CD4-positive, alpha-beta T cell (primary cell): ENCODE measurements around the gene PIEZO1. TPM values are rescaled to one million over a fixed set of nuclear protein-coding genes. Genes with fewer than 3 reads are reported as not detected.

Experiments
- ATAC-seq: fragments of 200-7000 bp; cut with Tn5 transposase; one replicate; pipeline ENCODE4 v1.10.0; 2022; ENCODE audit warnings: mild to moderate bottlenecking; ENCODE audit not compliant: poor library complexity
- CTCF ChIA-PET: fragments of 350-600 bp; sonication (Branson Sonifier 250); formaldehyde crosslinking; loops from one replicate; lab custom pipeline; 2021; ENCODE audit warnings: antibody characterized with exemption, inconsistent platforms; lab: Charles Lee
- POLR2A ChIA-PET: fragments of 350-600 bp; sonication (Branson Sonifier 250); formaldehyde crosslinking; loops from one replicate; lab custom pipeline; 2021; ENCODE audit warnings: antibody characterized with exemption, inconsistent platforms; lab: Charles Lee
- DNase-seq, 14 experiments: peaks; one replicate each; pipeline ENCODE4 v3.0.0-alpha.2; 2013 to 2020; ENCODE audit warnings: mixed read lengths in 2 of 14
- H3K27ac ChIP-seq, 2 donors: one replicate each; pipeline versions ENCODE4 v1.5.1 to v1.7.0; 2013; ENCODE audit warnings: low read length in 2 of 2, low read depth in 1 of 2, mild to moderate bottlenecking in 1 of 2
- H3K27me3 ChIP-seq, 2 experiments: 1 replicate in 1 of 2; 2 replicates in 1 of 2; pipeline versions ENCODE4 v1.6.1 to v1.7.0; 2013; ENCODE audit warnings: low read length in 2 of 2, control low read depth in 1 of 2, mild to moderate bottlenecking in 1 of 2, moderate library complexity in 1 of 2; ENCODE audit not compliant: insufficient read depth in 2 of 2, control insufficient read depth in 1 of 2
- H3K36me3 ChIP-seq: one replicate; pipeline ENCODE4 v1.6.1; 2013; ENCODE audit warnings: low read length, control low read depth; ENCODE audit not compliant: insufficient read depth
- H3K4me1 ChIP-seq: one replicate; pipeline ENCODE4 v1.6.1; 2013; ENCODE audit warnings: low read length, control low read depth; ENCODE audit not compliant: insufficient read depth
- H3K4me3 ChIP-seq: one replicate; pipeline ENCODE4 v1.5.1; 2013; ENCODE audit warnings: mild to moderate bottlenecking, low read length, moderate library complexity
- H3K9me3 ChIP-seq, 2 experiments: 1 replicate in 1 of 2; 2 replicates in 1 of 2; pipeline versions ENCODE4 v1.6.1 to v1.7.0; 2013; ENCODE audit warnings: low read length in 2 of 2, mild to moderate bottlenecking in 2 of 2, control low read depth in 1 of 2, moderate library complexity in 1 of 2; ENCODE audit not compliant: control insufficient read depth in 1 of 2, insufficient read depth in 1 of 2
- H3K27ac Mint-ChIP-seq: one replicate; pipeline ENCODE4 v1.8.0; 2020; ENCODE audit warnings: mixed read lengths
- H3K27me3 Mint-ChIP-seq: one replicate; pipeline ENCODE4 v1.8.0; 2021; ENCODE audit warnings: mixed read lengths
- H3K36me3 Mint-ChIP-seq: one replicate; pipeline ENCODE4 v1.8.0; 2021; ENCODE audit warnings: low read depth, mixed read lengths
- H3K4me1 Mint-ChIP-seq: one replicate; pipeline ENCODE4 v1.8.0; 2021; ENCODE audit warnings: low read depth, mixed read lengths
- H3K4me3 Mint-ChIP-seq: one replicate; pipeline ENCODE4 v1.8.0; 2020; ENCODE audit warnings: mild to moderate bottlenecking, mixed read lengths
- H3K9me3 Mint-ChIP-seq: one replicate; pipeline ENCODE4 v1.8.0; 2020; ENCODE audit warnings: mixed read lengths
- intact Hi-C, 2 experiments: fragments of 100-400 bp; cut with DNase I in 1 of 2; cut with micrococcal nuclease in 1 of 2; formaldehyde crosslinking; loops; one replicate each; pipeline versions ENCODE4 v1.15.1 to v1.9.0; 2023 to 2025; cut with DNase I, micrococcal nuclease
- total RNA-seq, 174 experiments: library from RNA in 2 of 174; stranded (reverse) in 2 of 174; gene quantifications; one replicate each; pipeline ENCODE4 v1.2.3 and lab custom pipeline; 2021 to 2026
- TF ChIP-seq, protein P1 (sequence below): fragments of 200-600 bp; IDR thresholded peaks from one replicate; pipeline ENCODE4 v1.8.0; 2022; ENCODE audit warnings: antibody characterized with exemption, mild to moderate bottlenecking

Gene PIEZO1
- total RNA-seq, 2 experiments from 2014 or later, result 142 to 146 TPM

- intact Hi-C loops, result no loop called here
- H3K27me3 Mint-ChIP-seq, result no peaks in the 10 kb centered on the region
- peaks cover 23% of the 10 kb centered on the region for H3K36me3 ChIP-seq
- POLR2A ChIA-PET, result interaction anchor here (1.0 to 5.5 kb wide), 8 partner anchors 14 to 407 kb away, joined by 3 to 67 read pairs (median 14); partner anchors contain the start of genes GALNS, PIEZO1, TRAPPC2L and ZC3H18
- peak overlapping the region in 1 of 2 donors; percentile 40 for H3K27ac ChIP-seq
- CTCF ChIA-PET, result interaction anchor here (1.3 to 4.2 kb wide), 3 partner anchors 28 to 73 kb away, joined by 3 to 19 read pairs (median 16); partner anchors contain the start of genes GALNS and TRAPPC2L
- H3K4me1 Mint-ChIP-seq, result peaks cover 4% of the 10 kb centered on the region
- H3K4me3 ChIP-seq, result peak overlapping the region; percentile 75
- DNase-seq, result peak in 2 of 14 experiments; percentile 57 to 61
- TF ChIP-seq, protein P1, sequence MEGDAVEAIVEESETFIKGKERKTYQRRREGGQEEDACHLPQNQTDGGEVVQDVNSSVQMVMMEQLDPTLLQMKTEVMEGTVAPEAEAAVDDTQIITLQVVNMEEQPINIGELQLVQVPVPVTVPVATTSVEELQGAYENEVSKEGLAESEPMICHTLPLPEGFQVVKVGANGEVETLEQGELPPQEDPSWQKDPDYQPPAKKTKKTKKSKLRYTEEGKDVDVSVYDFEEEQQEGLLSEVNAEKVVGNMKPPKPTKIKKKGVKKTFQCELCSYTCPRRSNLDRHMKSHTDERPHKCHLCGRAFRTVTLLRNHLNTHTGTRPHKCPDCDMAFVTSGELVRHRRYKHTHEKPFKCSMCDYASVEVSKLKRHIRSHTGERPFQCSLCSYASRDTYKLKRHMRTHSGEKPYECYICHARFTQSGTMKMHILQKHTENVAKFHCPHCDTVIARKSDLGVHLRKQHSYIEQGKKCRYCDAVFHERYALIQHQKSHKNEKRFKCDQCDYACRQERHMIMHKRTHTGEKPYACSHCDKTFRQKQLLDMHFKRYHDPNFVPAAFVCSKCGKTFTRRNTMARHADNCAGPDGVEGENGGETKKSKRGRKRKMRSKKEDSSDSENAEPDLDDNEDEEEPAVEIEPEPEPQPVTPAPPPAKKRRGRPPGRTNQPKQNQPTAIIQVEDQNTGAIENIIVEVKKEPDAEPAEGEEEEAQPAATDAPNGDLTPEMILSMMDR, result no peak
- H3K4me1 ChIP-seq, result peaks cover 29% of the 10 kb centered on the region
- peaks cover 8% of the 10 kb centered on the region for H3K36me3 Mint-ChIP-seq
- no peaks in the 10 kb centered on the region for H3K27me3 ChIP-seq
- no peaks in the 10 kb centered on the region for H3K9me3 Mint-ChIP-seq
- no peak for ATAC-seq
- no peaks in the 10 kb centered on the region for H3K9me3 ChIP-seq
- peak overlapping the region; percentile 99 for H3K4me3 Mint-ChIP-seq
- peak overlapping the region; percentile 95 for H3K27ac Mint-ChIP-seq
These were observed 25.3 kb upstream of the PIEZO1 start for GRCh38 chr16:88810166-88810911.

DNA sequence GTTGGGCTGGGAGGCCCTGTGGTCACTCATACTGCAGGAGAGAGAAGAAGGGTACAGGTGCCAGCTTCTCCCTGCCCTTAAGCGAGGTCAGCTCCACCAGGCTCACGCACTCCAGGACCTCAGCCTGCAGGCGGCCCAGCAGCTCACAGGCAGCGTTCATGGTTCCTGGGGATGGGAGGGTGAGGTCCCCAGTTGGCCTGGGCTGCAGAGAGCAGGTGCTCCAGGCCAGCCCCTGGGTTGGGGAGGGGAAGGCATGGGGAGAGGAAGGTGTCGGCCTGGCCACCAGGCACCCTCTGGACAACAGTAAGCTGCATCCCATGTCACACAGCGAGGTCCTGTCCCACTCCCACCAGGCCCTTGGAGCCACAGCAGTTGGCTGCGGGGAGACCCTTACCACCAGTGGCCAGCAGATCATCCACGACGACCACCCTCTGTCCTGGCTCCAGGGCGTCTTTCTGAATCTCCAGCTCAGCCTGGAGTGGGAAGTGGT lies 24.7 kb upstream of the PIEZO1 start:
- Histone ChIP-seq H3K9me3 (no peaks in the 10 kb centered on the region), H3K36me3 (peaks cover 23% of the 10 kb centered on the region), H3K27me3 (no peaks in the 10 kb centered on the region), H3K4me1 (peaks cover 35% of the 10 kb centered on the region), H3K4me3 (no peak overlapping the region), H3K27ac (no peak overlapping the region)
- peak overlapping the region; percentile 99 for H3K4me3 Mint-ChIP-seq
- no peaks in the 10 kb centered on the region for H3K9me3 Mint-ChIP-seq
- no peak overlapping the region for H3K27ac Mint-ChIP-seq
- peaks cover 4% of the 10 kb centered on the region for H3K4me1 Mint-ChIP-seq
- TF ChIP-seq, protein P1, result no peak
- ChIA-PET CTCF (interaction anchor here (1.3 to 4.2 kb wide), 3 partner anchors 28 to 72 kb away, joined by 3 to 19 read pairs (median 16); partner anchors contain the start of genes GALNS and TRAPPC2L), POLR2A (interaction anchor here (1.0 to 5.5 kb wide), 6 partner anchors 14 to 239 kb away, joined by 3 to 67 read pairs (median 15); partner anchors contain the start of genes GALNS, PIEZO1, TRAPPC2L and ZC3H18)
- H3K36me3 Mint-ChIP-seq, result peaks cover 8% of the 10 kb centered on the region
- intact Hi-C loops, result no loop called here
- no peak for ATAC-seq
- H3K27me3 Mint-ChIP-seq, result no peaks in the 10 kb centered on the region
- no peak for DNase-seq

DNA sequence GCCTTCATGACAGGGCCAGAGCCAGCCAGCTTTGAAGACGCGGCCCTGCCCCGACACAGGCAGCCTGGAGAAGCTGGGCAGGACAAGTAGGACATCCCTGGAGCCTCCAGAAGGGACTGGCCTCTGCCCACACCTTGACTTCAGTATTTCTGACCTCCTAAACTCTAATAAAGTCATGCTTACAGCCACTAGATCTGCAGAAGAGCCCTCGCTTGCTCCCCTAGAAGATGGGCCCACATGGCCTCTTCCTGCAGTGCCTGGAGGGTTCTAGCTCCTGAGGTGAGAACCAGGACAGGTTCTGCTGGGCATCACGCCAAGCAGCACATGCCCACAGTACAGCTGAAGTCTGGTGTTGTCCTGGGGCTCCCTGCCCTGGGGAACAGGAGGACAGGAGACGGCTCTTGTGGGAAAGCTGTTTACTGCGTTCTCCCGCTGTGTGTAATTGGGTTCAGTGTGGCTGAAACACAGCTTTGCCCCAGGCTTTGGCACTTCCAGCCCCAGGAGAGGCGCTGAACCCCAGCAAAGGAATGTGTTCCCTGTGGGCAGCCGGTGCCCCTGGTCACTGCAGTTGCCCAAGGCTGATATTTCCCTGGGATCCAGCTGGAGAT lies 24.2 kb upstream of the PIEZO1 start:
- peak overlapping the region; percentile 65 for H3K4me3 Mint-ChIP-seq
- POLR2A ChIA-PET, result interaction anchor here (4.0 to 5.5 kb wide), 3 partner anchors 13 to 48 kb away, joined by 22 to 67 read pairs (median 39); partner anchors contain the start of genes GALNS, PIEZO1 and TRAPPC2L
- CTCF ChIA-PET, result interaction anchor here (3.6 kb wide), 1 partner anchor 72 kb away, joined by 16 read pairs; no protein-coding TSS in a partner anchor

More for the DNA sequence above, 24.2 kb upstream of the PIEZO1 start:
- H3K4me3 ChIP-seq, result no peak overlapping the region
- H3K27me3 ChIP-seq, result no peaks in the 10 kb centered on the region
- H3K27me3 Mint-ChIP-seq, result no peaks in the 10 kb centered on the region
- H3K9me3 ChIP-seq, result no peaks in the 10 kb centered on the region
- TF ChIP-seq, protein P1, result no peak
- intact Hi-C loops, result no loop called here
- no peaks in the 10 kb centered on the region for H3K9me3 Mint-ChIP-seq
- no peak for DNase-seq
- peak overlapping the region; percentile 20 for H3K27ac Mint-ChIP-seq
- ATAC-seq, result no peak
- peaks cover 8% of the 10 kb centered on the region for H3K36me3 Mint-ChIP-seq
- no peak overlapping the region for H3K27ac ChIP-seq
- H3K36me3 ChIP-seq, result peaks cover 23% of the 10 kb centered on the region
- peaks cover 8% of the 10 kb centered on the region for H3K4me1 Mint-ChIP-seq
- H3K4me1 ChIP-seq, result peaks cover 41% of the 10 kb centered on the region
